Keratinocyte (primary cell): ENCODE results near the gene NXN. TPM values are rescaled to one million over a fixed set of nuclear protein-coding genes. Genes with fewer than 3 reads are reported as not detected.

Experiments used
- DNase-seq: peaks from one replicate; pipeline ENCODE4 v3.0.0-alpha.2; 2011; ENCODE audit warnings: low read depth, missing footprints, low spot score
- FAIRE-seq: peaks from 2 replicates; lab custom pipeline; 2011; peaks lifted over from hg19 to GRCh38; lab: Jason Lieb, UNC
- H2AFZ ChIP-seq: 2 replicates; pipeline ENCODE4 v1.6.0; 2012; ENCODE audit warnings: low read length, control low read depth, inconsistent platforms; ENCODE audit not compliant: control insufficient read depth
- H3K27ac ChIP-seq: 2 replicates; pipeline ENCODE4 v1.5.1; 2011; ENCODE audit warnings: low read length; ENCODE audit not compliant: control insufficient read depth, insufficient read depth
- H3K27me3 ChIP-seq: 3 replicates; pipeline ENCODE4 v1.6.0; 2011; ENCODE audit warnings: low read length; ENCODE audit not compliant: control insufficient read depth, insufficient read depth; ENCODE audit errors: extremely low read depth
- H3K36me3 ChIP-seq, 2 experiments: 2 replicates in 1 of 2; 3 replicates in 1 of 2; pipeline ENCODE4 v1.5.1; 2011; ENCODE audit warnings: low read length in 2 of 2, mild to moderate bottlenecking in 1 of 2; ENCODE audit not compliant: control insufficient read depth in 2 of 2, insufficient read depth in 2 of 2; ENCODE audit errors: extremely low read depth in 1 of 2
- H3K4me1 ChIP-seq: 3 replicates; pipeline ENCODE4 v1.5.1; 2011; ENCODE audit warnings: low read length; ENCODE audit not compliant: control insufficient read depth, insufficient read depth; ENCODE audit errors: extremely low read depth
- H3K4me2 ChIP-seq: 3 replicates; pipeline ENCODE4 v1.6.0; 2011; ENCODE audit warnings: low read depth, low read length; ENCODE audit not compliant: control insufficient read depth, insufficient read depth; ENCODE audit errors: extremely low read depth
- H3K4me3 ChIP-seq, 3 experiments: fragments of 200-600 bp in 1 of 3; sonication (generic) in 1 of 3; 2 replicates in 2 of 3; 3 replicates in 1 of 3; pipeline ENCODE4 v1.5.1; 2011 to 2016; ENCODE audit warnings: low read length in 3 of 3, mild to moderate bottlenecking in 3 of 3, control low read depth in 2 of 3, inconsistent platforms in 1 of 3, low read depth in 1 of 3, mixed read lengths in 1 of 3, mixed run types in 1 of 3, moderate library complexity in 1 of 3; ENCODE audit not compliant: control insufficient read depth in 2 of 3, insufficient read depth in 2 of 3; ENCODE audit errors: extremely low read depth in 1 of 3
- H3K79me2 ChIP-seq: 2 replicates; pipeline ENCODE4 v1.6.0; 2012; ENCODE audit warnings: low read length; ENCODE audit not compliant: control insufficient read depth, insufficient read depth
- H3K9ac ChIP-seq: 3 replicates; pipeline ENCODE4 v1.6.0; 2011; ENCODE audit warnings: low read length; ENCODE audit not compliant: control insufficient read depth, insufficient read depth; ENCODE audit errors: extremely low read depth
- H3K9me1 ChIP-seq: 3 replicates; pipeline ENCODE4 v1.6.0; 2011; ENCODE audit warnings: low read length; ENCODE audit not compliant: control insufficient read depth, insufficient read depth; ENCODE audit errors: extremely low read depth
- H3K9me3 ChIP-seq: 2 replicates; pipeline ENCODE4 v1.5.1; 2012; ENCODE audit warnings: low read depth, low read length; ENCODE audit not compliant: control insufficient read depth
- H4K20me1 ChIP-seq: 3 replicates; pipeline ENCODE4 v1.6.0; 2011; ENCODE audit warnings: low read length; ENCODE audit not compliant: control insufficient read depth, insufficient read depth; ENCODE audit errors: extremely low read depth
- CTCF ChIP-seq, 3 experiments: IDR thresholded peaks in 1 of 3; conservative IDR thresholded peaks in 1 of 3; optimal IDR thresholded peaks in 1 of 3; 2 replicates in 2 of 3; 3 replicates in 1 of 3; pipeline versions ENCODE3 to v1.5.1; 2011; ENCODE audit warnings: low read length in 3 of 3, mild to moderate bottlenecking in 3 of 3, moderate library complexity in 2 of 3, control low read depth in 1 of 3, inconsistent platforms in 1 of 3; ENCODE audit not compliant: insufficient read depth in 2 of 3; ENCODE audit errors: extremely low read depth in 1 of 3
- EZH2 ChIP-seq: IDR thresholded peaks from one replicate; pipeline ENCODE4 v1.6.1; 2012; ENCODE audit warnings: inconsistent platforms, mild to moderate bottlenecking, low read length, moderate library complexity
- dilution Hi-C: fragments of 300-500 bp; cut with MboI; formaldehyde crosslinking; loops from one replicate; pipeline ENCODE4 v1.7.0; 2020; ENCODE audit warnings: low sequenced_read_pairs; ENCODE audit not compliant: extremely low pct_ligation_motif_present
- polyA plus RNA-seq, 5 experiments: library from polyadenylated mRNA; depleted of rRNA in 3 of 5; stranded (reverse) in 3 of 5; stranded (forward) in 1 of 5; unstranded in 1 of 5; fragments of >200 nt; gene quantifications; 1 replicate in 1 of 5; 2 replicates in 3 of 5; 3 replicates in 1 of 5; pipeline versions ENCODE4 v1.2.1 to v1.2.3, GENCODE V29; 2011 to 2012; ENCODE audit warnings: missing spikeins in 2 of 5, low read depth in 1 of 5, low replicate concordance in 1 of 5

The NXN gene
- polyA plus RNA-seq, 1 donor (not counting 4 experiments of a cell fraction or from before 2014, with no cell fraction given) = 94.4 TPM

- H3K4me2 ChIP-seq = peak overlapping the region; percentile 73
- H3K9me1 ChIP-seq = no peaks in the 10 kb centered on the region
- FAIRE-seq (no peak), DNase-seq (no peak)
- peaks cover 28% of the 10 kb centered on the region for H3K4me1 ChIP-seq
- H3K9me3 ChIP-seq = no peaks in the 10 kb centered on the region
- peak overlapping the region; percentile 57 for H3K9ac ChIP-seq
- H3K36me3 ChIP-seq = peaks cover 16% of the 10 kb centered on the region in 2 experiments
- TF ChIP-seq CTCF (optimal IDR thresholded peaks at IDR 0.05 in 1 of 3, IDR thresholded peaks at IDR 0.05 in 1 of 3, conservative IDR thresholded peaks at IDR 0.05 in 1 of 3; ENCODE audit: extremely low read depth in 1 of 3, insufficient read depth in 2 of 3, low read length in 3 of 3) (no peak), EZH2 (no peak)
- H3K4me3 ChIP-seq = no peak overlapping the region
- H3K27ac ChIP-seq = peak overlapping the region; percentile 68
- no peak overlapping the region for H2AFZ ChIP-seq
- H3K79me2 ChIP-seq = peaks cover 62% of the 10 kb centered on the region
- dilution Hi-C loops = no loop called here
- H4K20me1 ChIP-seq = no peaks in the 10 kb centered on the region
- H3K27me3 ChIP-seq = no peaks in the 10 kb centered on the region
These were observed 115.7 kb downstream of the NXN start for GRCh38 chr17:863880-864279.

- no peak for FAIRE-seq
- Histone ChIP-seq H3K9ac (no peak overlapping the region), H3K36me3 (peaks cover 13% of the 10 kb centered on the region in 2 experiments), H3K79me2 (peaks cover 62% of the 10 kb centered on the region), H3K9me3 (no peaks in the 10 kb centered on the region), H3K4me3 (no peak overlapping the region), H2AFZ (no peak overlapping the region), H3K27ac (no peak overlapping the region), H3K4me1 (peaks cover 32% of the 10 kb centered on the region), H3K9me1 (no peaks in the 10 kb centered on the region), H3K4me2 (no peak overlapping the region), H4K20me1 (no peaks in the 10 kb centered on the region), H3K27me3 (no peaks in the 10 kb centered on the region)
- dilution Hi-C loops = no loop called here
- no peak for TF ChIP-seq CTCF (optimal IDR thresholded peaks at IDR 0.05 in 1 of 3, IDR thresholded peaks at IDR 0.05 in 1 of 3, conservative IDR thresholded peaks at IDR 0.05 in 1 of 3; ENCODE audit: extremely low read depth in 1 of 3, insufficient read depth in 2 of 3, low read length in 3 of 3)
- DNase-seq = no peak
These were observed 117.0 kb downstream of the NXN start for GRCh38 chr17:862582-862981.
